PC-3 (cell line): Measurements from ENCODE around the gene PSORS1C1. TPM values are rescaled to one million over a fixed set of nuclear protein-coding genes. Genes with fewer than 3 reads are reported as not detected.

Experiments used
- ATAC-seq: fragments of 200-7000 bp; cut with Tn5 transposase; 2 replicates; pipeline ENCODE4 v1.9.1; 2020; ENCODE audit warnings: mild to moderate bottlenecking, moderate library complexity
- BruUV-seq: library from RNA; stranded (reverse); fragments of 400-500 nt; replicated peaks from 2 replicates; lab custom pipeline; 2021; lab: Mats Ljungman, UMichigan
- CTCF ChIA-PET: fragments of 300-600 bp; sonication (Branson Sonifier 250); formaldehyde crosslinking; loops from one replicate; lab custom pipeline; 2022; ENCODE audit warnings: antibody characterized with exemption; lab: Charles Lee
- POLR2A ChIA-PET: fragments of 300-600 bp; sonication (Branson Sonifier 250); formaldehyde crosslinking; loops from one replicate; lab custom pipeline; 2022; ENCODE audit warnings: antibody characterized with exemption; ENCODE audit not compliant: unreplicated experiment; lab: Charles Lee
- DNase-seq: peaks from one replicate; pipeline ENCODE4 v3.0.0-alpha.2; 2015
- H2AFZ ChIP-seq: fragments of 300-600 bp; sonication (generic); 2 replicates; pipeline ENCODE4 v1.6.0; 2016; ENCODE audit warnings: antibody characterized with exemption, low read length
- H3F3A ChIP-seq: fragments of 300-600 bp; sonication (generic); one replicate; pipeline ENCODE4 v1.6.0; 2017; ENCODE audit warnings: antibody characterized with exemption, low read length, control low read depth, mild to moderate bottlenecking; ENCODE audit not compliant: unreplicated experiment
- H3K27ac ChIP-seq: fragments of 300-600 bp; sonication (generic); 2 replicates; pipeline ENCODE4 v1.5.1; 2016; ENCODE audit warnings: mild to moderate bottlenecking, low read length
- H3K27me3 ChIP-seq: fragments of 300-600 bp; sonication (generic); 2 replicates; pipeline ENCODE4 v1.6.1; 2016; ENCODE audit warnings: low read length, mixed read lengths
- H3K36me3 ChIP-seq: fragments of 300-600 bp; sonication (generic); 2 replicates; pipeline ENCODE4 v1.6.1; 2016; ENCODE audit warnings: low read depth, mixed run types, low read length, mixed read lengths
- H3K4me1 ChIP-seq: fragments of 300-600 bp; sonication (generic); 2 replicates; pipeline ENCODE4 v1.5.1; 2016; ENCODE audit warnings: low read length; ENCODE audit not compliant: insufficient read depth
- H3K4me2 ChIP-seq: fragments of 300-600 bp; sonication (generic); 2 replicates; pipeline ENCODE4 v1.6.0; 2016; ENCODE audit warnings: low read length
- H3K4me3 ChIP-seq: fragments of 300-600 bp; sonication (generic); 2 replicates; pipeline ENCODE4 v1.5.1; 2016; ENCODE audit warnings: mild to moderate bottlenecking, low read length, mixed read lengths
- H3K79me2 ChIP-seq: fragments of 300-600 bp; sonication (generic); 2 replicates; pipeline ENCODE4 v1.6.1; 2017; ENCODE audit warnings: low read length, mixed read lengths
- H3K9ac ChIP-seq: fragments of 300-600 bp; sonication (generic); 2 replicates; pipeline ENCODE4 v1.6.0; 2016; ENCODE audit warnings: mild to moderate bottlenecking, low read length
- H3K9me2 ChIP-seq: fragments of 300-600 bp; sonication (generic); replicated peaks from 2 replicates; pipeline ENCODE4 v1.6.1; 2016; ENCODE audit warnings: mixed run types, low read length, mixed read lengths
- H3K9me3 ChIP-seq: fragments of 300-600 bp; sonication (generic); 2 replicates; pipeline ENCODE4 v1.6.1; 2016; ENCODE audit warnings: low read length, mixed read lengths
- H4K20me1 ChIP-seq: fragments of 300-600 bp; sonication (generic); 2 replicates; pipeline ENCODE4 v1.6.1; 2016; ENCODE audit warnings: low read length, mixed read lengths
- CTCF ChIP-seq: fragments of 300-600 bp; sonication (generic); conservative IDR thresholded peaks from 2 replicates; pipeline ENCODE4 v1.5.1; 2017; ENCODE audit warnings: antibody characterized with exemption, low read depth, mild to moderate bottlenecking, low read length
- EZH2 ChIP-seq: fragments of 300-600 bp; sonication (generic); IDR thresholded peaks from one replicate; pipeline ENCODE4 v1.6.1; 2017; ENCODE audit warnings: antibody characterized with exemption, mild to moderate bottlenecking, low read length; ENCODE audit not compliant: unreplicated experiment
- EZH2phosphoT487 ChIP-seq: fragments of 300-600 bp; sonication (generic); IDR thresholded peaks from 2 replicates; pipeline ENCODE4 v1.6.1; 2018; ENCODE audit warnings: mild to moderate bottlenecking, antibody characterized with exemption, low read length, borderline replicate concordance
- intact Hi-C: fragments of 100-400 bp; cut with micrococcal nuclease; formaldehyde crosslinking; loops from 2 replicates; pipeline ENCODE4 v1.9.0; 2023
- total RNA-seq: library from RNA; depleted of rRNA; stranded (reverse); fragments of >200 nt; gene quantifications from 2 replicates; pipeline ENCODE4 v1.2.3, GENCODE V29; 2014

PSORS1C1 gene
- total RNA-seq, 1 experiment from 2014 or later = 2.0 TPM

- intact Hi-C loops = no loop called here
Measured at GRCh38 chr6:31092238-31092637, 22.4 kb upstream of the PSORS1C1 start.

GRCh38 chr6:31092769-31093505 is 21.7 kb upstream of the PSORS1C1 start:
- TF ChIP-seq EZH2phosphoT487 = no peak
- TF ChIP-seq CTCF = no peak
- TF ChIP-seq EZH2 = no peak
- Histone ChIP-seq H2AFZ (no peak overlapping the region), H3K36me3 (no peaks in the 10 kb centered on the region), H3K9ac (no peak overlapping the region), H3F3A (no peaks in the 10 kb centered on the region), H4K20me1 (no peaks in the 10 kb centered on the region), H3K27me3 (no peaks in the 10 kb centered on the region), H3K79me2 (no peaks in the 10 kb centered on the region), H3K4me1 (peaks cover 21% of the 10 kb centered on the region), H3K9me3 (no peaks in the 10 kb centered on the region), H3K4me2 (no peak overlapping the region), H3K9me2 (no peaks in the 10 kb centered on the region), H3K4me3 (no peak overlapping the region), H3K27ac (no peak overlapping the region)
- DNase-seq (peak; percentile 21), ATAC-seq (no peak; the same call in 1 of the 2 replicates)
- ChIA-PET POLR2A (interaction anchor here (0.6 kb wide), 1 partner anchor 14 kb away, joined by 3 read pairs; no protein-coding TSS in a partner anchor), CTCF (interaction anchor here (0.5 to 0.9 kb wide), 2 partner anchors 30 to 33 kb away, joined by 3 to 7 read pairs; no protein-coding TSS in a partner anchor)
- BruUV-seq = no TSS peak
- intact Hi-C loops = no loop called here

More at GRCh38 chr6:31092238-31092637, 22.4 kb upstream of the PSORS1C1 start:
- Histone ChIP-seq H3K36me3 (no peaks in the 10 kb centered on the region), H3K4me2 (no peak overlapping the region), H3K9me3 (no peaks in the 10 kb centered on the region), H2AFZ (no peak overlapping the region), H3F3A (no peaks in the 10 kb centered on the region), H3K9ac (no peak overlapping the region), H3K27me3 (no peaks in the 10 kb centered on the region), H3K27ac (no peak overlapping the region), H3K4me3 (no peak overlapping the region), H3K9me2 (no peaks in the 10 kb centered on the region), H3K4me1 (peaks cover 23% of the 10 kb centered on the region), H4K20me1 (no peaks in the 10 kb centered on the region), H3K79me2 (no peaks in the 10 kb centered on the region)
- ATAC-seq (no peak), DNase-seq (no peak)
- CTCF ChIA-PET = interaction anchor here (0.5 kb wide), 1 partner anchor 31 kb away, joined by 3 read pairs; no protein-coding TSS in a partner anchor
- TF ChIP-seq EZH2 (no peak), EZH2phosphoT487 (no peak), CTCF (no peak)
- BruUV-seq = no TSS peak
- POLR2A ChIA-PET = no interaction called here
